ENCODE measurements around the gene TMEM232. TPM values are rescaled to one million over a fixed set of nuclear protein-coding genes. Genes with fewer than 3 reads are reported as not detected.
A peak's percentile ranks its signal among the peaks of the same experiment; 100 is the strongest.

Gene TMEM232
- polyA plus RNA-seq, 1 experiment, result 0.12 TPM

DNA sequence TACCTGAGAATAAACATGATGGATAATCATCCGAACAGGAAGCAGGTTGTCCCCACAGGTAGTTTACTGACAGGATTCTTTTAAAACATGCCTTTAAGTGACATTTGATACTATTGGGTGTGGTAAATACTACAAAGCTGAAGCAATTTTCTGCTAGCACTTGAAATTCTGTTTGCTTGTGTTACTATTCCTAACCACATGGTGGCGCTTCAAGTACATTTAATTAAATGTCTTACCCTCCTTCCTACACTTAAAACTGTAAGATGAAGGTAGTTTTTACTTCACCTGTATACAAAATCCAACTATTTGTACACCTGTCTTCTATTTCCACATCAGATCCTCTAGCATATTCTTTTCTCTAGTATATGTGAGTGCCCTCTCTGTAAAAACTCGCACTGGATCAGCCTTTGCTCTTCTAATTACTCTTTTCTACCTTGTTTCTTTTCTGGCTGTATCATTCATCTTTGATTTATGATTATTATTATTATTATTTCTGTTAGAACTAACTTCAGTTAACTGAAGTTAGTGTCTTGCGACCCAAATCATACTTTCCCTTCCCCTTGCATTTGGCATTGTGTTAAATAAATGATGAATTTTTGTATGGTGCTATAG lies 30.8 kb upstream of the TMEM232 start:
- Histone ChIP-seq H3K4me3 (ENCODE audit: low read depth, low read length) (no peak overlapping the region), H3K36me3 (ENCODE audit: control insufficient read depth, insufficient read depth, low read length) (peaks cover 3% of the 10 kb centered on the region), H3K27me3 (ENCODE audit: control insufficient read depth, insufficient read depth, low read length) (no peaks in the 10 kb centered on the region)
- CTCF ChIA-PET, result interaction anchor here (0.6 to 1.3 kb wide), 5 partner anchors 12 to 350 kb away, joined by 3 to 4 read pairs (median 3); no protein-coding TSS in a partner anchor
- no peak for DNase-seq (ENCODE audit: low read depth)
- TF ChIP-seq, protein P1, sequence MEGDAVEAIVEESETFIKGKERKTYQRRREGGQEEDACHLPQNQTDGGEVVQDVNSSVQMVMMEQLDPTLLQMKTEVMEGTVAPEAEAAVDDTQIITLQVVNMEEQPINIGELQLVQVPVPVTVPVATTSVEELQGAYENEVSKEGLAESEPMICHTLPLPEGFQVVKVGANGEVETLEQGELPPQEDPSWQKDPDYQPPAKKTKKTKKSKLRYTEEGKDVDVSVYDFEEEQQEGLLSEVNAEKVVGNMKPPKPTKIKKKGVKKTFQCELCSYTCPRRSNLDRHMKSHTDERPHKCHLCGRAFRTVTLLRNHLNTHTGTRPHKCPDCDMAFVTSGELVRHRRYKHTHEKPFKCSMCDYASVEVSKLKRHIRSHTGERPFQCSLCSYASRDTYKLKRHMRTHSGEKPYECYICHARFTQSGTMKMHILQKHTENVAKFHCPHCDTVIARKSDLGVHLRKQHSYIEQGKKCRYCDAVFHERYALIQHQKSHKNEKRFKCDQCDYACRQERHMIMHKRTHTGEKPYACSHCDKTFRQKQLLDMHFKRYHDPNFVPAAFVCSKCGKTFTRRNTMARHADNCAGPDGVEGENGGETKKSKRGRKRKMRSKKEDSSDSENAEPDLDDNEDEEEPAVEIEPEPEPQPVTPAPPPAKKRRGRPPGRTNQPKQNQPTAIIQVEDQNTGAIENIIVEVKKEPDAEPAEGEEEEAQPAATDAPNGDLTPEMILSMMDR (IDR thresholded peaks at IDR 0.05; ENCODE audit: insufficient read depth, low read depth, low read length), result peak; percentile 59
- POLR2A ChIA-PET, result no interaction called here

DNA sequence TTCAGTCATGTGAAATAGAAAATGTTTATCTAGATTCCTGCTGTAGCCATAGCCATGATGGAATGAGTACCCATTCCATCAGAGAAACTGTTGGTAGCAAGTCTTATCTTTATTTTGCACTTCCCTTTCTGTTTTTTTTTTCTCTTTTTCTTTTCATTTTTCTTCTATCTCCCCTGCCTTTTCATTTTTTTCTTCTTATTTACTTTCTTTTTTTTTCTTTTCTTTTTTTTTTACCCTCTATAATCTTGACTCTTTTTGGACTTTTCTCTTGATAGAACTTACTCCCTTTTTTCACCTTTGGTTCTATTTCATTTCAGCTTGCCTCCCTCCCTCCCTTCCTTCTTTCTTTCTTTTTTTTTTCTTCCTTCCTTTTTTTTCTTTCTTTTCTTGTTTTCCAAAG lies 27.7 kb upstream of the TMEM232 start:
- Histone ChIP-seq H3K27me3 (ENCODE audit: control insufficient read depth, insufficient read depth, low read length) (no peaks in the 10 kb centered on the region), H3K36me3 (ENCODE audit: control insufficient read depth, insufficient read depth, low read length) (no peaks in the 10 kb centered on the region; the same call in 1 of the 2 replicates), H3K4me3 (ENCODE audit: low read depth, low read length) (no peak overlapping the region)
- POLR2A ChIA-PET, result no interaction called here
- DNase-seq (ENCODE audit: low read depth), result no peak
- TF ChIP-seq, protein P1 (IDR thresholded peaks at IDR 0.05; ENCODE audit: insufficient read depth, low read depth, low read length), result no peak
- CTCF ChIA-PET, result no interaction called here

DNA sequence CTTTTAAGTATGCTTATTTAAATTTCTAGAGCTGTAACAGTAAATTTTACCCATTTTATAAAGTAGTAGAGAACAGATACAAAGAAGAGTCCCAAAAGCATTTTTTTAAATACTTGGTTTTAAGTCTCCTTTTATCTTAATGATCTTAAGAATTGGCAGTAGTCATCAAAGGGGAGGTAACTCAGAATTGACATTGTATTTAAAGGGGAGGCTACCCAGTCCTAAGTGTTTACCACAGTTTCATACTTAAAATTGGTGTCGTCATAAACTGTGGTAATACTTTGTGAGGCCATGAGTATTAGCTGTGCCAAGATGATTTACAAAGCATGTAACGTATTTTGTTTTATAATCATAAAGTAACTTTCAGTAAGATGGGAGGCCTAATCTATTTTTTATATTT lies 27.1 kb upstream of the TMEM232 start:
- H3K27me3 ChIP-seq (ENCODE audit: control insufficient read depth, insufficient read depth, low read length), result no peaks in the 10 kb centered on the region
- TF ChIP-seq, protein P1 (IDR thresholded peaks at IDR 0.05; ENCODE audit: insufficient read depth, low read depth, low read length), result no peak
- no peaks in the 10 kb centered on the region; the same call in 1 of the 2 replicates for H3K36me3 ChIP-seq (ENCODE audit: control insufficient read depth, insufficient read depth, low read length)
- no peak for DNase-seq (ENCODE audit: low read depth)
- H3K4me3 ChIP-seq (ENCODE audit: low read depth, low read length), result no peak overlapping the region
- CTCF ChIA-PET, result interaction anchor here (1.9 kb wide), 1 partner anchor 311 kb away, joined by 4 read pairs; no protein-coding TSS in a partner anchor
- POLR2A ChIA-PET, result interaction anchor here (0.6 kb wide), 1 partner anchor 256 kb away, joined by 4 read pairs; no protein-coding TSS in a partner anchor

DNA sequence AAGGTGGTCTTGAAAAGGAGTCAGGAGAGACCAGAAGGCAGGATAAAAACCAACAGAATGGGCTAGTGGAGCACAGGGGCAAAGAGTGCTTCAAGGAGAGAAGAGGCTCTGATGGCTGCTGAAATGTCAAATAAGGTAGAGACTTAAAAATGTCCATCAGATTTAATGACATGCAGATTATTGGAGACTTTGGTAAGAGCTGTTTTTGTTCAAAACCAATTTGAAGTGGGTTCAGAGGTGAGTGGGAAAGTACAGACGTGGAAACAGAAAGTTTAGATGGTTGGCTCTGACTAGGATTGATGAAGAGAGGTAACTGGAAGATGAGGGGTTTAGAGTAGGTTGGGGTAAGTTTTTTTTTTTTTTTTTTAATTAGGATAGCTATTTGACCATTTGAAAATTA lies 26.5 kb upstream of the TMEM232 start:
- DNase-seq (ENCODE audit: low read depth), result no peak
- Histone ChIP-seq H3K27me3 (ENCODE audit: control insufficient read depth, insufficient read depth, low read length) (no peaks in the 10 kb centered on the region), H3K36me3 (ENCODE audit: control insufficient read depth, insufficient read depth, low read length) (no peaks in the 10 kb centered on the region; the same call in 1 of the 2 replicates), H3K4me3 (ENCODE audit: low read depth, low read length) (no peak overlapping the region)
- TF ChIP-seq, protein P1 (IDR thresholded peaks at IDR 0.05; ENCODE audit: insufficient read depth, low read depth, low read length), result no peak
- CTCF ChIA-PET, result interaction anchor here (1.9 kb wide), 1 partner anchor 312 kb away, joined by 4 read pairs; no protein-coding TSS in a partner anchor
- POLR2A ChIA-PET, result interaction anchor here (0.6 to 0.7 kb wide), 2 partner anchors 12 to 256 kb away, joined by 4 read pairs; no protein-coding TSS in a partner anchor

DNA sequence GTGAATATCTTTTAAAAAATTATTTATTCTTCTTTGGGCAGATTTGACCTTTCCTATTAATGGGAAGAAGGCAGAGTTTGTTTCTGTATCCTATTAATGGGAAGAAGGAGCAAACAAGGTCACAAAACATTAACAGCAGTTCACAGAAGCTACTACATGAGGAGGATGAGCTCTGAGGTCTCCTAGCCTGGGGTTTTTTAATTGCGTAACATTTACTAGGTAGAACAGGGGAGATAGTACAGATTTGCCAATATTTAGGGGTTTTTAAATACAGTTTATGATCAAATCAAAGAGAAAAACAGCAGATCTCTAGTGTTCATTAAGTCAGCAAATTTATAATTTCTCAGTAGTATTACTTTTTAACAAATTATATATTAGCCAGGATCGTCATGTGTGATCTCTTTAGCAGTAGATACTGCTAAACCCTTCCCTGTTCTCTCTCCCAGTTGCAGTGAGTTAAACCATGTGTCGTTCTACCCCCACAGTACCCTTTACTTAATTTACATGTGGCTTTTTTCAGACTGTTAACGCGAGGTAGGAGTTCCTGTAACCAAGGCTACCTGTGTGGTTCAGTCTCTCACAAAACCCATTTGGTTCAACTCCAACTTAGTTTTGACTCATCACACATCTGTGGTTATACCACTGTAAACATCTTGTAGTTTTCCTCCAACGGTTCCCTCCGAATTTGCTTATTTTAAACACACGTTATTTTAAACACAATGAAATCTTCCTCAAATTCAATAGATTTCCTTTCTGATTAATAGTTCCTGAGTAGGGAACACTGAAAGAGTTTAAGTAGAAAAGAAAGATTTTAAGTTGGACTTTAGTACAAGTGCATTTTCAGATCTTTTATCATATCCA lies 25.7 kb upstream of the TMEM232 start:
- CTCF ChIA-PET, result interaction anchor here (1.9 kb wide), 1 partner anchor 312 kb away, joined by 4 read pairs; no protein-coding TSS in a partner anchor
- TF ChIP-seq, protein P1 (IDR thresholded peaks at IDR 0.05; ENCODE audit: insufficient read depth, low read depth, low read length), result no peak
- H3K36me3 ChIP-seq (ENCODE audit: control insufficient read depth, insufficient read depth, low read length), result no peaks in the 10 kb centered on the region; the same call in 1 of the 2 replicates
- DNase-seq (ENCODE audit: low read depth), result no peak
- no peaks in the 10 kb centered on the region for H3K27me3 ChIP-seq (ENCODE audit: control insufficient read depth, insufficient read depth, low read length)
- H3K4me3 ChIP-seq (ENCODE audit: low read depth, low read length), result no peak overlapping the region
- POLR2A ChIA-PET, result no interaction called here

Measured in BJ (cell line).